ENCODE results near the gene SLC25A19. TPM values are rescaled to one million over a fixed set of nuclear protein-coding genes. Genes with fewer than 3 reads are reported as not detected.

The SLC25A19 gene
- total and polyA plus RNA-seq, 9 of the 15 experiments (the other 6 are each of a cell fraction or from before 2014, with no cell fraction given): 33.4 to 76.6 (median 55.3) TPM

DNA sequence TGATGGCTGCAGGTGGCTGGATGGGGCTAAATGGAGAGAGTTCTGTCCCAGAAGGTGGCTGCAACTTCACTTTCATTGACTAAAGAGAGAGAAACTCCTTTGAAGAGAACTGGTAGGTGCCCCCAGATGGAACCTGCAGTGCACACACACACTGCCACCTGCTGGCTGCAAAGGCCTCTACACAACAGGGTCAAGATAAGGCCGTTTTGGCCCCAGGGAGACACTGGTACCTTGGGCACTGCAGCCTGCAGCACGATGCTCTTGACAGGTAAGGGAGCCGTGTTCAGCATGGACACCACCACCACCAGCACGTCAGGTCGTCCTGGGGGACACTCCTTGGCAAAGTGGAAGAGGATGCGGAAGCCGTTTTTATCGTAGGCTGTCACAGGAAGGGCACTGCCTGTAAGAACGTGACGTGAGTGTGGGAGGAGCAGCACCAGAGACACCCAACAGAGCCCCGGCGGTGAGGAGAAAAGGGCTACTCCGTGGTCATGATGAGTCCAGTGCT, 50.5 kb downstream of the SLC25A19 start (continued):
- TF ChIP-seq TBL1XR1 (IDR thresholded peaks at IDR 0.05; ENCODE audit: low read length in 2 of 2): peak in 1 of 2 experiments; percentile 27; a peak in 1 of 4 replicates
- TF ChIP-seq ZNF124 (CRISPR knock-in tag; IDR thresholded peaks at IDR 0.05): no peak
- TF ChIP-seq, protein P1, sequence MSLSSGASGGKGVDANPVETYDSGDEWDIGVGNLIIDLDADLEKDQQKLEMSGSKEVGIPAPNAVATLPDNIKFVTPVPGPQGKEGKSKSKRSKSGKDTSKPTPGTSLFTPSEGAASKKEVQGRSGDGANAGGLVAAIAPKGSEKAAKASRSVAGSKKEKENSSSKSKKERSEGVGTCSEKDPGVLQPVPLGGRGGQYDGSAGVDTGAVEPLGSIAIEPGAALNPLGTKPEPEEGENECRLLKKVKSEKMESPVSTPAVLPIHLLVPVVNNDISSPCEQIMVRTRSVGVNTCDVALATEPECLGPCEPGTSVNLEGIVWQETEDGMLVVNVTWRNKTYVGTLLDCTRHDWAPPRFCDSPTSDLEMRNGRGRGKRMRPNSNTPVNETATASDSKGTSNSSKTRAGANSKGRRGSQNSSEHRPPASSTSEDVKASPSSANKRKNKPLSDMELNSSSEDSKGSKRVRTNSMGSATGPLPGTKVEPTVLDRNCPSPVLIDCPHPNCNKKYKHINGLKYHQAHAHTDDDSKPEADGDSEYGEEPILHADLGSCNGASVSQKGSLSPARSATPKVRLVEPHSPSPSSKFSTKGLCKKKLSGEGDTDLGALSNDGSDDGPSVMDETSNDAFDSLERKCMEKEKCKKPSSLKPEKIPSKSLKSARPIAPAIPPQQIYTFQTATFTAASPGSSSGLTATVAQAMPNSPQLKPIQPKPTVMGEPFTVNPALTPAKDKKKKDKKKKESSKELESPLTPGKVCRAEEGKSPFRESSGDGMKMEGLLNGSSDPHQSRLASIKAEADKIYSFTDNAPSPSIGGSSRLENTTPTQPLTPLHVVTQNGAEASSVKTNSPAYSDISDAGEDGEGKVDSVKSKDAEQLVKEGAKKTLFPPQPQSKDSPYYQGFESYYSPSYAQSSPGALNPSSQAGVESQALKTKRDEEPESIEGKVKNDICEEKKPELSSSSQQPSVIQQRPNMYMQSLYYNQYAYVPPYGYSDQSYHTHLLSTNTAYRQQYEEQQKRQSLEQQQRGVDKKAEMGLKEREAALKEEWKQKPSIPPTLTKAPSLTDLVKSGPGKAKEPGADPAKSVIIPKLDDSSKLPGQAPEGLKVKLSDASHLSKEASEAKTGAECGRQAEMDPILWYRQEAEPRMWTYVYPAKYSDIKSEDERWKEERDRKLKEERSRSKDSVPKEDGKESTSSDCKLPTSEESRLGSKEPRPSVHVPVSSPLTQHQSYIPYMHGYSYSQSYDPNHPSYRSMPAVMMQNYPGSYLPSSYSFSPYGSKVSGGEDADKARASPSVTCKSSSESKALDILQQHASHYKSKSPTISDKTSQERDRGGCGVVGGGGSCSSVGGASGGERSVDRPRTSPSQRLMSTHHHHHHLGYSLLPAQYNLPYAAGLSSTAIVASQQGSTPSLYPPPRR (CRISPR knock-in tag; IDR thresholded peaks at IDR 0.05; ENCODE audit: borderline replicate concordance): peak; percentile 48; the same call in 1 of the 2 replicates
- TF ChIP-seq ATF4 (CRISPR knock-in tag; IDR thresholded peaks at IDR 0.05): no peak
- 0 out of 2 replicates have a peak, but pooled peaks have one; percentile 16 for TF ChIP-seq THRAP3 (IDR thresholded peaks at IDR 0.05; ENCODE audit: borderline replicate concordance)
- TF ChIP-seq POU5F1 (IDR thresholded peaks at IDR 0.05; ENCODE audit: borderline replicate concordance, low read depth, low read length, partially characterized antibody): no peak
- no peak for TF ChIP-seq ZNF354B (CRISPR knock-in tag; IDR thresholded peaks at IDR 0.05)
- no peak for TF ChIP-seq HDAC6 (IDR thresholded peaks at IDR 0.05; ENCODE audit: low read depth, low read length)
- peak in 1 of 2 experiments; percentile 72; a peak in 2 of 4 replicates for TF ChIP-seq MAZ (CRISPR knock-in tag; conservative IDR thresholded peaks at IDR 0.05 in 1 of 2, IDR thresholded peaks at IDR 0.05 in 1 of 2)
